GM23338 (cell line): ENCODE data around the gene ZP2. TPM values are rescaled to one million over a fixed set of nuclear protein-coding genes. Genes with fewer than 3 reads are reported as not detected.

Experiments
- ATAC-seq: fragments of 200-7000 bp; cut with Tn5 transposase; 3 replicates; pipeline ENCODE4 v1.9.1; 2020
- DNase-seq: peaks from one replicate; pipeline ENCODE4 v3.0.0-alpha.2; 2015; ENCODE audit warnings: low spot score
- H2AFZ ChIP-seq: fragments of 200-600 bp; sonication (generic); 2 replicates; pipeline ENCODE4 v1.8.0; 2016; ENCODE audit warnings: antibody characterized with exemption, mild to moderate bottlenecking, moderate library complexity
- H3F3A ChIP-seq: fragments of 200-600 bp; sonication (generic); replicated peaks from 2 replicates; pipeline ENCODE4 v1.8.0; 2017; ENCODE audit warnings: antibody characterized with exemption, mixed run types, low read depth
- H3K27ac ChIP-seq: fragments of 200-600 bp; sonication (generic); 2 replicates; pipeline ENCODE4 v1.6.1; 2016; ENCODE audit warnings: low read depth
- H3K27me3 ChIP-seq: fragments of 200-600 bp; sonication (generic); 2 replicates; pipeline ENCODE4 v1.8.0; 2016; ENCODE audit warnings: mild to moderate bottlenecking, mixed run types, moderate library complexity; ENCODE audit not compliant: insufficient read depth
- H3K36me3 ChIP-seq: fragments of 200-600 bp; sonication (generic); 2 replicates; pipeline ENCODE4 v1.8.0; 2016; ENCODE audit warnings: mild to moderate bottlenecking; ENCODE audit not compliant: insufficient read depth
- H3K4me1 ChIP-seq: fragments of 200-600 bp; sonication (generic); 2 replicates; pipeline ENCODE4 v1.8.0; 2016; ENCODE audit warnings: mild to moderate bottlenecking, moderate library complexity; ENCODE audit not compliant: insufficient read depth
- H3K4me2 ChIP-seq: fragments of 200-600 bp; sonication (generic); 2 replicates; pipeline ENCODE4 v1.7.1; 2017; ENCODE audit warnings: mixed run types
- H3K4me3 ChIP-seq: fragments of 200-600 bp; sonication (generic); 2 replicates; pipeline ENCODE4 v1.6.1; 2016; ENCODE audit warnings: mixed run types
- H3K79me2 ChIP-seq: fragments of 200-600 bp; sonication (generic); replicated peaks from 2 replicates; pipeline ENCODE4 v1.8.0; 2017; ENCODE audit warnings: mild to moderate bottlenecking; ENCODE audit not compliant: insufficient read depth
- H3K9me2 ChIP-seq: fragments of 200-600 bp; sonication (generic); 2 replicates; pipeline ENCODE4 v1.8.0; 2017; ENCODE audit not compliant: insufficient read depth
- H4K20me1 ChIP-seq: fragments of 200-600 bp; sonication (generic); replicated peaks from 2 replicates; pipeline ENCODE4 v1.8.0; 2017; ENCODE audit warnings: mild to moderate bottlenecking; ENCODE audit not compliant: insufficient read depth
- H3K27ac Mint-ChIP-seq: 2 replicates; pipeline ENCODE4 v1.8.0; 2020; ENCODE audit warnings: inconsistent platforms, mild to moderate bottlenecking, moderate library complexity, mixed read lengths
- H3K27me3 Mint-ChIP-seq: 3 replicates; pipeline ENCODE4 v1.8.0; 2022; ENCODE audit warnings: low read depth, mild to moderate bottlenecking, moderate library complexity, mixed read lengths, inconsistent platforms; ENCODE audit not compliant: insufficient read depth, poor library complexity
- H3K36me3 Mint-ChIP-seq: 3 replicates; pipeline ENCODE4 v1.8.0; 2021; ENCODE audit warnings: low read depth, mild to moderate bottlenecking, inconsistent platforms, moderate library complexity, mixed read lengths
- H3K4me1 Mint-ChIP-seq: 3 replicates; pipeline ENCODE4 v1.8.0; 2020; ENCODE audit warnings: mild to moderate bottlenecking, inconsistent platforms, mixed read lengths
- H3K4me3 Mint-ChIP-seq: 3 replicates; pipeline ENCODE4 v1.8.0; 2021; ENCODE audit warnings: moderate library complexity, mild to moderate bottlenecking, inconsistent platforms, mixed read lengths
- H3K9me3 Mint-ChIP-seq: 3 replicates; pipeline ENCODE4 v1.8.0; 2020; ENCODE audit warnings: moderate library complexity, mild to moderate bottlenecking, inconsistent platforms, mixed read lengths
- ETS1 ChIP-seq: IDR thresholded peaks from 2 replicates; pipeline ENCODE4 v1.6.1; 2016; ENCODE audit warnings: antibody characterized with exemption
- EZH2 ChIP-seq: fragments of 200-600 bp; sonication (generic); IDR thresholded peaks from one replicate; pipeline ENCODE4 v1.8.0; 2017; ENCODE audit warnings: antibody characterized with exemption, mild to moderate bottlenecking, low read depth; ENCODE audit not compliant: unreplicated experiment
- EZH2phosphoT487 ChIP-seq: fragments of 200-600 bp; sonication (generic); IDR thresholded peaks from one replicate; pipeline ENCODE4 v1.8.1; 2018; ENCODE audit warnings: antibody characterized with exemption; ENCODE audit not compliant: unreplicated experiment
- JUNB ChIP-seq: IDR thresholded peaks from one replicate; pipeline ENCODE4 v1.6.1; 2016; ENCODE audit warnings: antibody characterized with exemption; ENCODE audit not compliant: unreplicated experiment
- NANOG ChIP-seq: IDR thresholded peaks from 2 replicates; pipeline ENCODE4 v1.6.1; 2016; ENCODE audit warnings: antibody characterized with exemption, borderline replicate concordance
- STAT1 ChIP-seq: IDR thresholded peaks from one replicate; pipeline ENCODE4 v1.6.1; 2016; ENCODE audit warnings: antibody characterized with exemption; ENCODE audit not compliant: unreplicated experiment
- polyA plus RNA-seq: library from polyadenylated mRNA; unstranded; fragments of >200 nt; fragmentation: Nextera tagmentation; extraction: Ambion mirVana; gene quantifications from 2 replicates; pipeline ENCODE4 v1.2.1, GENCODE V29; 2016
- total RNA-seq: library from RNA; depleted of rRNA; stranded (reverse); fragments of >200 nt; shearing (Covaris generic); gene quantifications from 2 replicates; pipeline ENCODE4 v1.2.3, GENCODE V29; 2014
- TF ChIP-seq, protein P1 (sequence below): fragments of 250-450 bp; sonication (Bioruptor Pico); IDR thresholded peaks from 2 replicates; pipeline ENCODE4 v1.5.0; 2020; ENCODE audit warnings: mild to moderate bottlenecking, moderate library complexity

Gene ZP2
- total and polyA plus RNA-seq, 2 experiments from 2014 or later: not detected

DNA sequence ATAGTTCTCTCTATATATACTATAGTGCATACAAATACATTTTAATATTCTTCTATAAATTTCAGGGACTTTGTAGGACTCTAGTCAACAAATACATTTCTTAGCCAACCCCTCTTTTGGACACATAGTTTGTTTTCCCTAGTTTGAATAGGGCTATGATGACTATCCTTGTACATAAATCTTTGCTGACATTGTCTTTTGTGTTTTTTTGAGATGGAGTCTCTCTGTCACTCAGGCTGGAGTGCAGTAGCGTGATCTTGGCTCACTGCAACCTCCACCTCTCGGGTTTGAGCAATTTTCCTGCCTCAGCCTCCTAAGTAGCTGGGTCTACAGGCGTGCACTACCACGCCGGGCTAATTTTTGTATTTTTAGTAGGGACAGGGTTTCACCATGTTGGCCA lies 25.5 kb upstream of the ZP2 start (continued):
- TF ChIP-seq, protein P1, sequence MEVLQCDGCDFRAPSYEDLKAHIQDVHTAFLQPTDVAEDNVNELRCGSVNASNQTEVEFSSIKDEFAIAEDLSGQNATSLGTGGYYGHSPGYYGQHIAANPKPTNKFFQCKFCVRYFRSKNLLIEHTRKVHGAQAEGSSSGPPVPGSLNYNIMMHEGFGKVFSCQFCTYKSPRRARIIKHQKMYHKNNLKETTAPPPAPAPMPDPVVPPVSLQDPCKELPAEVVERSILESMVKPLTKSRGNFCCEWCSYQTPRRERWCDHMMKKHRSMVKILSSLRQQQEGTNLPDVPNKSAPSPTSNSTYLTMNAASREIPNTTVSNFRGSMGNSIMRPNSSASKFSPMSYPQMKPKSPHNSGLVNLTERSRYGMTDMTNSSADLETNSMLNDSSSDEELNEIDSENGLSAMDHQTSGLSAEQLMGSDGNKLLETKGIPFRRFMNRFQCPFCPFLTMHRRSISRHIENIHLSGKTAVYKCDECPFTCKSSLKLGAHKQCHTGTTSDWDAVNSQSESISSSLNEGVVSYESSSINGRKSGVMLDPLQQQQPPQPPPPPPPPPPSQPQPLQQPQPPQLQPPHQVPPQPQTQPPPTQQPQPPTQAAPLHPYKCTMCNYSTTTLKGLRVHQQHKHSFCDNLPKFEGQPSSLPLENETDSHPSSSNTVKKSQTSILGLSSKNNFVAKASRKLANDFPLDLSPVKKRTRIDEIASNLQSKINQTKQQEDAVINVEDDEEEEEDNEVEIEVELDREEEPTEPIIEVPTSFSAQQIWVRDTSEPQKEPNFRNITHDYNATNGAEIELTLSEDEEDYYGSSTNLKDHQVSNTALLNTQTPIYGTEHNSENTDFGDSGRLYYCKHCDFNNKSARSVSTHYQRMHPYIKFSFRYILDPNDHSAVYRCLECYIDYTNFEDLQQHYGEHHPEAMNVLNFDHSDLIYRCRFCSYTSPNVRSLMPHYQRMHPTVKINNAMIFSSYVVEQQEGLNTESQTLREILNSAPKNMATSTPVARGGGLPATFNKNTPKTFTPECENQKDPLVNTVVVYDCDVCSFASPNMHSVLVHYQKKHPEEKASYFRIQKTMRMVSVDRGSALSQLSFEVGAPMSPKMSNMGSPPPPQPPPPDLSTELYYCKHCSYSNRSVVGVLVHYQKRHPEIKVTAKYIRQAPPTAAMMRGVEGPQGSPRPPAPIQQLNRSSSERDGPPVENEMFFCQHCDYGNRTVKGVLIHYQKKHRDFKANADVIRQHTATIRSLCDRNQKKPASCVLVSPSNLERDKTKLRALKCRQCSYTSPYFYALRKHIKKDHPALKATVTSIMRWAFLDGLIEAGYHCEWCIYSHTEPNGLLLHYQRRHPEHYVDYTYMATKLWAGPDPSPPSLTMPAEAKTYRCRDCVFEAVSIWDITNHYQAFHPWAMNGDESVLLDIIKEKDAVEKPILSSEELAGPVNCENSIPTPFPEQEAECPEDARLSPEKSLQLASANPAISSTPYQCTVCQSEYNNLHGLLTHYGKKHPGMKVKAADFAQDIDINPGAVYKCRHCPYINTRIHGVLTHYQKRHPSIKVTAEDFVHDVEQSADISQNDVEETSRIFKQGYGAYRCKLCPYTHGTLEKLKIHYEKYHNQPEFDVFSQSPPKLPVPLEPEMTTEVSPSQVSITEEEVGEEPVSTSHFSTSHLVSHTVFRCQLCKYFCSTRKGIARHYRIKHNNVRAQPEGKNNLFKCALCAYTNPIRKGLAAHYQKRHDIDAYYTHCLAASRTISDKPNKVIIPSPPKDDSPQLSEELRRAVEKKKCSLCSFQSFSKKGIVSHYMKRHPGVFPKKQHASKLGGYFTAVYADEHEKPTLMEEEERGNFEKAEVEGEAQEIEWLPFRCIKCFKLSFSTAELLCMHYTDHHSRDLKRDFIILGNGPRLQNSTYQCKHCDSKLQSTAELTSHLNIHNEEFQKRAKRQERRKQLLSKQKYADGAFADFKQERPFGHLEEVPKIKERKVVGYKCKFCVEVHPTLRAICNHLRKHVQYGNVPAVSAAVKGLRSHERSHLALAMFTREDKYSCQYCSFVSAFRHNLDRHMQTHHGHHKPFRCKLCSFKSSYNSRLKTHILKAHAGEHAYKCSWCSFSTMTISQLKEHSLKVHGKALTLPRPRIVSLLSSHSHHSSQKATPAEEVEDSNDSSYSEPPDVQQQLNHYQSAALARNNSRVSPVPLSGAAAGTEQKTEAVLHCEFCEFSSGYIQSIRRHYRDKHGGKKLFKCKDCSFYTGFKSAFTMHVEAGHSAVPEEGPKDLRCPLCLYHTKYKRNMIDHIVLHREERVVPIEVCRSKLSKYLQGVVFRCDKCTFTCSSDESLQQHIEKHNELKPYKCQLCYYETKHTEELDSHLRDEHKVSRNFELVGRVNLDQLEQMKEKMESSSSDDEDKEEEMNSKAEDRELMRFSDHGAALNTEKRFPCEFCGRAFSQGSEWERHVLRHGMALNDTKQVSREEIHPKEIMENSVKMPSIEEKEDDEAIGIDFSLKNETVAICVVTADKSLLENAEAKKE (CRISPR knock-in tag): no peak

DNA sequence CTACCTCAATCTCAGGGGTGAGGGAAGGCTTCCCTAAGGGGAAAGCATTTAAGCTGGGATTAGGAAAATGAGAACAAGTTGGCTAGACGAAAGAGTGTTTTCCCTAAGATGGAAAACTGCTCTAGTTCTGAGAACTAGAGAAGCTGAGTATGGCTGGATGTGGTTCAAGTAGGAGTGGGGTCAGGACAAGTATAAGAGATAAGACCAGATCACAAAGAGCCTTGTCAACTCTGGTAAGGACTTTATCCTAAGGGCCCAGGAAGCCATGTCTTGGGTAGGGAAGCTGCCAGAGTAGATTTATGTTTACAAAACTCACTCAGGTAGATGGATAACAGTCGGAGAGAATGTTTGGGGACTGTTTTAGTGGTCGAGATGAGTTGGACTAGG lies 23.8 kb upstream of the ZP2 start:
- Mint-ChIP-seq H3K36me3 (no peaks in the 10 kb centered on the region), H3K4me3 (no peak overlapping the region), H3K9me3 (no peaks in the 10 kb centered on the region), H3K27ac (no peak overlapping the region), H3K4me1 (no peaks in the 10 kb centered on the region), H3K27me3 (no peaks in the 10 kb centered on the region)
- peaks cover 9% of the 10 kb centered on the region for H3K9me2 ChIP-seq
- no peaks in the 10 kb centered on the region for H3K27me3 ChIP-seq
- H3K4me2 ChIP-seq: no peak overlapping the region
- DNase-seq (no peak), ATAC-seq (no peak)
- H3K27ac ChIP-seq: no peak overlapping the region
- H3K79me2 ChIP-seq: no peaks in the 10 kb centered on the region
- no peaks in the 10 kb centered on the region for H3K4me1 ChIP-seq
- H3K4me3 ChIP-seq: no peak overlapping the region
- no peaks in the 10 kb centered on the region for H3F3A ChIP-seq
- no peak overlapping the region for H2AFZ ChIP-seq
- no peaks in the 10 kb centered on the region for H4K20me1 ChIP-seq
- H3K36me3 ChIP-seq: no peaks in the 10 kb centered on the region
- TF ChIP-seq, protein P1 (CRISPR knock-in tag): no peak
- no peak for TF ChIP-seq ETS1
- no peak for TF ChIP-seq NANOG
- TF ChIP-seq STAT1: no peak
- no peak for TF ChIP-seq JUNB
- no peak for TF ChIP-seq EZH2phosphoT487
- TF ChIP-seq EZH2: no peak
